ENCODE results near the gene NOL7.

Gene NOL7

GRCh38 chr6:13660273-13660672, 45.1 kb downstream of the NOL7 start:
- DNase-seq: no peak

- no peak for DNase-seq
Observed at GRCh38 chr6:13660893-13661292, 45.8 kb downstream of the NOL7 start.

GRCh38 chr6:13661647-13662046, 46.5 kb downstream of the NOL7 start:
- no peak for DNase-seq

- DNase-seq: no peak
Observed at GRCh38 chr6:13662651-13663334, 47.7 kb downstream of the NOL7 start.

- no peak for DNase-seq
Observed at GRCh38 chr6:13663986-13664385, 48.9 kb downstream of the NOL7 start.

- no peak for DNase-seq
Observed at GRCh38 chr6:13664703-13665352, 49.7 kb downstream of the NOL7 start.

- DNase-seq: no peak
Observed at GRCh38 chr6:13666194-13667105, 51.3 kb downstream of the NOL7 start.

GRCh38 chr6:13667655-13668054, 52.5 kb downstream of the NOL7 start:
- no peak for DNase-seq

- DNase-seq: no peak
Observed at GRCh38 chr6:13668291-13668928, 53.3 kb downstream of the NOL7 start.

GRCh38 chr6:13669476-13669875, 54.3 kb downstream of the NOL7 start:
- no peak for DNase-seq
